Stromal cell of bone marrow (primary cell): ENCODE measurements around the gene TRAF4.

ENCODE experiments used
- DNase-seq: peaks from one replicate; pipeline ENCODE4 v3.0.0-alpha.2; 2012; ENCODE audit warnings: low read depth

TRAF4 gene

GRCh38 chr17:28743243-28744103 lies at the start of gene TRAF4:
Gene TRAF4 (plus strand): TSS chr17:28744011. CDS start chr17:28744113, 102 bp downstream.
- DNase-seq = peak; percentile 81

- DNase-seq = no peak
Observed at GRCh38 chr17:28698253-28698941, 45.4 kb upstream of the TRAF4 start.

GRCh38 chr17:28700278-28700677 lies 43.5 kb upstream of the TRAF4 start:
- DNase-seq = no peak

GRCh38 chr17:28700830-28701492 lies 42.9 kb upstream of the TRAF4 start:
- DNase-seq = no peak

GRCh38 chr17:28702026-28702751 lies 41.6 kb upstream of the TRAF4 start:
- DNase-seq = no peak

- no peak for DNase-seq
Observed at GRCh38 chr17:28702752-28703150, 41.1 kb upstream of the TRAF4 start.

- no peak for DNase-seq
Observed at GRCh38 chr17:28703552-28704218, 40.1 kb upstream of the TRAF4 start.

- no peak for DNase-seq
Observed at GRCh38 chr17:28704219-28704858, 39.5 kb upstream of the TRAF4 start.

- no peak for DNase-seq
Observed at GRCh38 chr17:28705074-28705659, 38.6 kb upstream of the TRAF4 start.

GRCh38 chr17:28705728-28706334 lies 38.0 kb upstream of the TRAF4 start:
- DNase-seq = no peak

- no peak for DNase-seq
Observed at GRCh38 chr17:28706471-28707338, 37.1 kb upstream of the TRAF4 start.

GRCh38 chr17:28707339-28707720 lies 36.5 kb upstream of the TRAF4 start:
- DNase-seq = no peak

GRCh38 chr17:28710861-28711722 lies 32.7 kb upstream of the TRAF4 start:
- peak; percentile 79 for DNase-seq

- DNase-seq = no peak
Observed at GRCh38 chr17:28711723-28712031, 32.1 kb upstream of the TRAF4 start, which contains the start of gene PROCA1. Gene PROCA1 (minus strand): TSS chr17:28711888. CDS start chr17:28711660, 228 bp downstream.

- DNase-seq = no peak
Observed at GRCh38 chr17:28712032-28712704, 31.6 kb upstream of the TRAF4 start.

GRCh38 chr17:28712705-28713415 lies 31.0 kb upstream of the TRAF4 start:
- no peak for DNase-seq

- no peak for DNase-seq
Observed at GRCh38 chr17:28714281-28714680, 29.5 kb upstream of the TRAF4 start.
